Uterus (tissue), 4 donors: ENCODE results near the gene CALML5. TPM values are rescaled to one million over a fixed set of nuclear protein-coding genes. Genes with fewer than 3 reads are reported as not detected.

ENCODE experiments used
- DNase-seq, 2 donors: peaks; one replicate each; pipeline ENCODE4 v3.0.0-alpha.2; 2019 to 2020
- H3K27ac ChIP-seq, 2 donors: fragments of 200-600 bp; sonication (generic); 1 replicate in 1 of 2; 2 replicates in 1 of 2; pipeline ENCODE4 v1.5.1; 2016 to 2018
- H3K27me3 ChIP-seq, 2 donors: fragments of 200-600 bp; sonication (generic); one replicate each; pipeline ENCODE4 v1.5.1; 2018 to 2019; ENCODE audit warnings: control low read depth in 1 of 2
- H3K36me3 ChIP-seq, 2 donors: fragments of 200-600 bp; sonication (generic); one replicate each; pipeline ENCODE4 v1.5.1; 2019; ENCODE audit warnings: control low read depth in 1 of 2
- H3K4me1 ChIP-seq, 2 donors: fragments of 200-600 bp; sonication (generic); one replicate each; pipeline ENCODE4 v1.5.1; 2018 to 2019; ENCODE audit warnings: control low read depth in 1 of 2
- H3K4me3 ChIP-seq, 2 donors: fragments of 200-600 bp; sonication (generic); 1 replicate in 1 of 2; 2 replicates in 1 of 2; pipeline ENCODE4 v1.5.1; 2018 to 2019; ENCODE audit warnings: mild to moderate bottlenecking in 1 of 2
- H3K9me3 ChIP-seq, 2 donors: fragments of 200-600 bp; sonication (generic); one replicate each; pipeline ENCODE4 v1.5.1; 2019; ENCODE audit warnings: control low read depth in 1 of 2
- POLR2A ChIP-seq, 2 donors: fragments of 450-650 bp; IDR thresholded peaks; one replicate each; pipeline ENCODE4 v1.6.1; 2016; ENCODE audit warnings: antibody characterized with exemption in 2 of 2, mild to moderate bottlenecking in 1 of 2, moderate library complexity in 1 of 2
- intact Hi-C: fragments of 100-400 bp; cut with DNase I; formaldehyde crosslinking; loops from one replicate; pipeline ENCODE4 v1.15.1; 2023; ENCODE audit warnings: low total_unique reads
- total RNA-seq, 4 donors: library from RNA; depleted of rRNA in 3 of 4; stranded (reverse); fragments of >200 nt in 3 of 4; gene quantifications; one replicate each; pipeline versions ENCODE4 v1.1.0 to v1.2.4, GENCODE V29; 2014 to 2023
- TF ChIP-seq, protein P1 (sequence below), 4 experiments: fragments of 200-600 bp in 2 of 4; fragments of 450-650 bp in 2 of 4; sonication (generic) in 2 of 4; IDR thresholded peaks; one replicate each; pipeline ENCODE4 v1.5.1; 2016 to 2019; ENCODE audit warnings: antibody characterized with exemption in 4 of 4, mild to moderate bottlenecking in 2 of 4, moderate library complexity in 1 of 4
- donor health status: DM: yes; HTN: yes; CAD: no.

Gene CALML5
- total RNA-seq, 4 donors from 2014 or later, result not detected

DNA sequence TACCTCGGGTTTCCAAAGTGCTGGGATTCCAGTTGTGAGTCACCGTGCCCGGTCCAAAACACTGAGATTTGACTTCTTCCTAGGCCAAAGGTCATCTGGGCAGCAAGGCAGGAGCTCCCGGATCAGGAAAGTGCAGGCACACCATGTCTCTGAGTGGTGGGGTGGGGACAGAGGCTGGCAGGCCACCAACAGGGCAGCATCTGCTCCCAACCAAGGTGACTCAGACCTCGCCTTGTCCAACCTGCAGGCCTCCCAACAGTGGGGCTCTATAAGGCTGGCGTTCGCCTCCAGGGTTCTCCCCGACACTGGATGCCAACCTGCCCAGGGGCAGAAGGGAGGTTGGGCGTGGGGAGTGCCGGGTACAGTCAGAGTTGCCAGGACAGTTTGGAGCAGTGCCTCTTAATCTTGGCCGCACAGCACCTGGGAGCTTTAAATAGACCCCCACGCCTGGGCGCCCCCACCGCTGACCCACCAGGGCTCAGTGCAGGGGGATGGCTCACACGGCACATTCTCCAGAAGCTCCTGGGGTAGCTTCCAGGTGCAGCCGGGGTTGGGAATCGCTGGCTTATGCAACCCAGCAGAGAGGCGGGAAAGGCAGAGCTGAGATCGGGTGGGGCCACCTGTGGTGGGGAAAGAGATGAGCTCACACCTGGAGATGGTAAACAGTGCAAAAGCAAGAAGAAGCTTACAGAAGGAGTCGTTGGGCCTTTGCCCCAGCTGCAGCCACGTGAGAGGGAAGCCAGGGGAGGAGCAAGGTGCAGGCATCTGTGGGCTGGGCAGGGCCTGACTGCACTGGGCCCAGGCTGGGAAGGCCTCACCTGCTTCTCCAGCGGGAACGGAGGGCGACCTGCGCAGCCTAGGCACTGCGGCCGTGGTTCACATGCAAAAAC, 10.9 kb downstream of the CALML5 start:
- TF ChIP-seq POLR2A (IDR thresholded peaks at IDR 0.05), result no peak
- TF ChIP-seq, protein P1, sequence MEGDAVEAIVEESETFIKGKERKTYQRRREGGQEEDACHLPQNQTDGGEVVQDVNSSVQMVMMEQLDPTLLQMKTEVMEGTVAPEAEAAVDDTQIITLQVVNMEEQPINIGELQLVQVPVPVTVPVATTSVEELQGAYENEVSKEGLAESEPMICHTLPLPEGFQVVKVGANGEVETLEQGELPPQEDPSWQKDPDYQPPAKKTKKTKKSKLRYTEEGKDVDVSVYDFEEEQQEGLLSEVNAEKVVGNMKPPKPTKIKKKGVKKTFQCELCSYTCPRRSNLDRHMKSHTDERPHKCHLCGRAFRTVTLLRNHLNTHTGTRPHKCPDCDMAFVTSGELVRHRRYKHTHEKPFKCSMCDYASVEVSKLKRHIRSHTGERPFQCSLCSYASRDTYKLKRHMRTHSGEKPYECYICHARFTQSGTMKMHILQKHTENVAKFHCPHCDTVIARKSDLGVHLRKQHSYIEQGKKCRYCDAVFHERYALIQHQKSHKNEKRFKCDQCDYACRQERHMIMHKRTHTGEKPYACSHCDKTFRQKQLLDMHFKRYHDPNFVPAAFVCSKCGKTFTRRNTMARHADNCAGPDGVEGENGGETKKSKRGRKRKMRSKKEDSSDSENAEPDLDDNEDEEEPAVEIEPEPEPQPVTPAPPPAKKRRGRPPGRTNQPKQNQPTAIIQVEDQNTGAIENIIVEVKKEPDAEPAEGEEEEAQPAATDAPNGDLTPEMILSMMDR (IDR thresholded peaks at IDR 0.05), result no peak
- H3K4me3 ChIP-seq, result no peak overlapping the region
- H3K4me1 ChIP-seq, result no peaks in the 10 kb centered on the region
- H3K9me3 ChIP-seq, result no peaks in the 10 kb centered on the region
- intact Hi-C loops, result no loop called here
- H3K36me3 ChIP-seq, result no peaks in the 10 kb centered on the region
- DNase-seq, result no peak
- H3K27ac ChIP-seq, result no peak overlapping the region
- H3K27me3 ChIP-seq, result no peaks in the 10 kb centered on the region

DNA sequence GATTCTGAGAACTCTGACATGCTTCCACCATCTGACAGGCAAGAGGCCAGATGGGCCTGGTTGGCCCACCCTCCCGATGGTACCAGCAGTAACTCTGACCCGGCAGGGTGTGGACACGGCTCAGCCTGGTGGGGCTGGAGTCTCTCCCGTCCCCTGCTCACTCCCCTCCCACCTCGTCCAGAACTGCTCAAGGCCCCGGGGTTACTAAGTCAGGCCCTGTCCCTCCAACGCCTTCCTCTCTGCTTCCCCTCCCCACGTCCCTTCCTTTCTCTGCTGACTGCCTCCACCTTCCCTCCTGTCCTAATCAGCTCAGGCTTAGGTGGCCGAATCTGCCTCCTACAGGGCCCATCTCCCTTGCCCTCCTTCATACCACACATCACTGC, 12.5 kb downstream of the CALML5 start:
- H3K27ac ChIP-seq, result no peak overlapping the region

DNA sequence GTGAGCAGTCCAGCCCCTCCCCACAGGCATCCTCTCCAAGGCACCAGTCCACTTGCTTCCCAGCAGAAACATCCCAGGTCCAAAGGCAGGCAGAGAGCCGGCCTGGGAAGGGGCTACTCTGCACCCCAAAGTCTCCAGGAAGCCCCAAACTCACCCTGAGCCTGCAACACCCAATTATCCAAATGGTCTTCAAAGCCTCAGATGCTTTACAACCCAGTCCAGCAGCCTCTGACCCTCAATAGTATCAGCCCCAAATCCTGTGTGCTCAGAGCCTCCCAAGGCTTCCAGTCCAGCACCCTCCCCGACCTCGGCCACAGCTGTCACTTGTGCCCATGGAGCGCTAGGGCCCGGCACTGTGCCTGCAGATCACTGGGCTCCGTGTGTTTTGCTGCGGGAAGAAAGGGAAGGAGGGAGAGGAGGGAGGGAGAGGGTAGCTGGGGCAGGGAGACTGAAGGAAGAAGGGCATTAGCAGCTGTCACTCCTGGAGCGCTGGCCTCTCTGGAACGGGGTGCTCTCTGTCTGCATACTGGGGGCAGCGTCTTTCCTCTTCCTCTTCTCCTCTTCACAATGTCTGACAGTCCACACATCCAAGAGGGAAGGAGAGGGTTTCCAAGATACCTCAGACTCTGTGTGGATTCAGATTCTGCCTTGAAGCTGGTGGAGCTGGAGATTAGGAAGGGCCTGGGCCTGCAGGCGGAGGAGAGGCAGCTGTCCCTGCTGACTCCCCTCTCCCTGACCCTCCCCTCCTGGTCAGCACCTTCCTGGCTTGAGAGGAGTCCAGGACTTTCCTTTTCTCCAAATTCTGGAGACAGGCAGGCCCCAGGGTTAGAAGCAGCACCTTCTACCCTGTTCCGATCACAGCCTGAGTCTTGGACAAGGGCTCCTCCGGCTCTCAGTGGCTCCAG, 13.2 kb downstream of the CALML5 start:
- Histone ChIP-seq H3K4me1 (no peaks in the 10 kb centered on the region), H3K4me3 (no peak overlapping the region), H3K27me3 (no peaks in the 10 kb centered on the region), H3K27ac (no peak overlapping the region), H3K9me3 (no peaks in the 10 kb centered on the region), H3K36me3 (no peaks in the 10 kb centered on the region)
- intact Hi-C loops, result no loop called here
- no peak for DNase-seq
- TF ChIP-seq POLR2A (IDR thresholded peaks at IDR 0.05), result no peak
- TF ChIP-seq, protein P1 (IDR thresholded peaks at IDR 0.05), result no peak

More for the DNA sequence above, 12.5 kb downstream of the CALML5 start:
- no peaks in the 10 kb centered on the region for H3K27me3 ChIP-seq
- intact Hi-C loops, result no loop called here
- no peak for DNase-seq
- TF ChIP-seq, protein P1 (IDR thresholded peaks at IDR 0.05), result no peak
- no peak for TF ChIP-seq POLR2A (IDR thresholded peaks at IDR 0.05)
- H3K36me3 ChIP-seq, result no peaks in the 10 kb centered on the region
- H3K4me3 ChIP-seq, result no peak overlapping the region
- no peaks in the 10 kb centered on the region for H3K4me1 ChIP-seq
- no peaks in the 10 kb centered on the region for H3K9me3 ChIP-seq

DNA sequence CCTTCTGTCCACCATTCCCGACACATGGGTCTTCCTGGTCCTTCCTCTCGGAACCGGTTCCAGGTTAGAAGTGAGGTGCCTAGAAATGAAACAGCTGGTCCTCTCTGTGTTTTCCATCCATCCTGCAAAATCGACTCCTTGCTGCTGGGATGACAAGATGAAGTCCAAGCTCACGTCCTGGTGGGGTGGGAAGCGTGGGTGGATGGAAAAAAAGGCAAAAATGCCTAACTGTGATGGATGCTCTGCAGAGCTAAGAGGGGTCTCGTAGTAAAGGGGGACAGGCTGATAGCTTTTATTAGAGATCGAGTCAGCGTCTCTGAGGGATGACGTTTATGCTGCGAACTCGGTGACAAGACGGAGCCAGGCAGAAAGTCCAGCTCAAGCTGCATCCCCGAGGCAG, 14.1 kb downstream of the CALML5 start:
- TF ChIP-seq POLR2A (IDR thresholded peaks at IDR 0.05), result no peak
- TF ChIP-seq, protein P1 (IDR thresholded peaks at IDR 0.05), result no peak
- no peak overlapping the region for H3K27ac ChIP-seq

DNA sequence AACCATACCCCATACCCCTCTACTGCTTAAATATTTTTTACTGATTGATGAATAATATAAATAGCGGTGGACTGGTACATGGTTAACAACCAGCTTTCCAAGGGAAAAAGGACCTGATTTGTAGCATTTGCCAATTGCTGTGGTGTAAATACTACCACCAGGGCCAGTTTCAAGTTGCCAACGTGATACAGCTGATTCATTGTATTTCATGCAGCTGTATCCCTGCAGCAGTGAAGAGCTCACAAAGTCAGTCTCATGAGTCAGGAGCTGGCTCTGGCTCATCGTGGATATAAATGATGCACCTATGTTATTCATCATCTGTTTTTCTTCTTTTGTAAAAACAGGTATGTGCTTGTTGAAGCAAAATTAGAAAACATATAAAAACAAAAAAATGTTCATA, 15.2 kb downstream of the CALML5 start:
- H3K9me3 ChIP-seq, result no peaks in the 10 kb centered on the region
- TF ChIP-seq POLR2A (IDR thresholded peaks at IDR 0.05), result no peak
- no peak for DNase-seq
- H3K4me3 ChIP-seq, result no peak overlapping the region
- H3K36me3 ChIP-seq, result no peaks in the 10 kb centered on the region
- no peak overlapping the region for H3K27ac ChIP-seq
- H3K27me3 ChIP-seq, result no peaks in the 10 kb centered on the region
- H3K4me1 ChIP-seq, result no peaks in the 10 kb centered on the region
- intact Hi-C loops, result no loop called here

More for the DNA sequence above, 14.1 kb downstream of the CALML5 start:
- no peak for DNase-seq
- intact Hi-C loops, result no loop called here
- no peak overlapping the region for H3K4me3 ChIP-seq
- H3K9me3 ChIP-seq, result no peaks in the 10 kb centered on the region
- no peaks in the 10 kb centered on the region for H3K27me3 ChIP-seq
- H3K4me1 ChIP-seq, result no peaks in the 10 kb centered on the region
- no peaks in the 10 kb centered on the region for H3K36me3 ChIP-seq
